K562 (cell line): ENCODE measurements around the gene CMSS1. TPM values are rescaled to one million over a fixed set of nuclear protein-coding genes. Genes with fewer than 3 reads are reported as not detected.

Experiments used
- ATAC-seq: fragments of 200-7000 bp; cut with Tn5 transposase; 3 replicates; pipeline ENCODE4 v1.9.1; 2020; ENCODE audit warnings: moderate library complexity
- BruUV-seq: library from RNA; stranded (reverse); fragments of 400-500 nt; replicated peaks from 2 replicates; lab custom pipeline; 2021; lab: Mats Ljungman, UMichigan
- CTCF ChIA-PET: fragments of 300-600 bp; formaldehyde crosslinking; extraction: SDS; loops from one replicate; lab custom pipeline; 2021; ENCODE audit warnings: low intra/inter-chr PET ratio; lab: Yijun Ruan, JAX
- POLR2A ChIA-PET: fragments of 300-600, 350-650 bp; sonication (Branson Sonifier 250); formaldehyde crosslinking; extraction: SDS; loops from one replicate; lab custom pipeline; 2021; ENCODE audit warnings: antibody characterized with exemption, inconsistent platforms; lab: Yijun Ruan, JAX
- DNase-seq, 4 experiments: peaks; one replicate each; pipeline versions ENCODE4 v3.0.0 to v3.0.0-alpha.2; 2011 to 2018; ENCODE audit warnings: low spot score in 3 of 4, mixed read lengths in 3 of 4; ENCODE audit errors: extremely low read depth in 1 of 4
- FAIRE-seq: peaks from 2 replicates; lab custom pipeline; 2011; peaks lifted over from hg19 to GRCh38; lab: Jason Lieb, UNC
- H2AFZ ChIP-seq: 2 replicates; pipeline ENCODE4 v1.6.0; 2011; ENCODE audit warnings: low read depth, low read length, control low read depth, inconsistent platforms
- H3K27ac ChIP-seq: fragments of 200-600 bp; 3 replicates; pipeline ENCODE4 v1.8.0; 2011; ENCODE audit warnings: low read depth, mild to moderate bottlenecking, control low read depth, inconsistent platforms, low read length, moderate library complexity, mixed read lengths; ENCODE audit errors: extremely low read depth
- H3K27me3 ChIP-seq, 2 experiments: fragments of 300-600 bp in 1 of 2; 2 replicates in 1 of 2; 3 replicates in 1 of 2; pipeline versions ENCODE4 v1.6.0 to v1.8.0; 2011; ENCODE audit warnings: inconsistent platforms in 2 of 2, low read length in 2 of 2, mild to moderate bottlenecking in 1 of 2, mixed read lengths in 1 of 2, moderate library complexity in 1 of 2; ENCODE audit not compliant: control insufficient read depth in 2 of 2, insufficient read depth in 2 of 2
- H3K36me3 ChIP-seq: fragments of 300-600 bp; 3 replicates; pipeline ENCODE4 v1.8.0; 2011; ENCODE audit warnings: mild to moderate bottlenecking, low read length, inconsistent platforms; ENCODE audit not compliant: control insufficient read depth, insufficient read depth
- H3K4me1 ChIP-seq, 2 experiments: fragments of 200-600 bp in 1 of 2; replicated peaks in 1 of 2; 2 replicates in 1 of 2; 3 replicates in 1 of 2; pipeline versions ENCODE4 v1.5.1 to v1.8.0; 2011; ENCODE audit warnings: inconsistent platforms in 2 of 2, low read length in 2 of 2, mild to moderate bottlenecking in 1 of 2, mixed read lengths in 1 of 2, moderate library complexity in 1 of 2; ENCODE audit not compliant: control insufficient read depth in 2 of 2, insufficient read depth in 2 of 2
- H3K4me2 ChIP-seq: 2 replicates; pipeline ENCODE4 v1.6.1; 2011; ENCODE audit warnings: low read length, control low read depth, inconsistent platforms, mixed read lengths; ENCODE audit not compliant: insufficient read depth
- H3K4me3 ChIP-seq: fragments of 200-600 bp; sonication (generic), shearing (Covaris generic); 2 replicates; pipeline ENCODE4 v1.5.1; 2016; ENCODE audit warnings: control low read depth, inconsistent platforms
- H3K79me2 ChIP-seq: fragments of 200-600 bp; 3 replicates; pipeline ENCODE4 v1.8.0; 2011; ENCODE audit warnings: low read length, inconsistent platforms; ENCODE audit not compliant: control insufficient read depth, insufficient read depth
- H3K9ac ChIP-seq, 2 experiments: 2 replicates each; pipeline versions ENCODE4 v1.6.0 to v1.6.1; 2011; ENCODE audit warnings: low read depth in 2 of 2, low read length in 2 of 2, control low read depth in 1 of 2, inconsistent platforms in 1 of 2, mild to moderate bottlenecking in 1 of 2, mixed read lengths in 1 of 2; ENCODE audit not compliant: insufficient read depth in 1 of 2
- H3K9me1 ChIP-seq: one replicate; pipeline ENCODE4 v1.6.0; 2011; ENCODE audit warnings: inconsistent platforms, mild to moderate bottlenecking, low read length, moderate library complexity; ENCODE audit not compliant: control insufficient read depth, insufficient read depth
- H3K9me3 ChIP-seq: replicated peaks from 2 replicates; pipeline ENCODE4 v1.5.1; 2011; ENCODE audit warnings: low read depth, low read length, inconsistent platforms; ENCODE audit not compliant: control insufficient read depth, insufficient read depth
- H4K20me1 ChIP-seq: replicated peaks from 2 replicates; pipeline ENCODE4 v1.6.1; 2011; ENCODE audit warnings: low read length, inconsistent platforms, mixed read lengths; ENCODE audit not compliant: control insufficient read depth, insufficient read depth
- CBX1 ChIP-seq: sonication (generic); IDR thresholded peaks from 2 replicates; pipeline ENCODE4 v1.6.1; 2016; ENCODE audit warnings: antibody characterized with exemption, low read depth, mild to moderate bottlenecking
- CBX2 ChIP-seq: fragments of 200-600 bp; sonication (generic); IDR thresholded peaks from one replicate; pipeline ENCODE4 v1.6.1; 2012; ENCODE audit warnings: mild to moderate bottlenecking, low read length, inconsistent platforms; ENCODE audit not compliant: insufficient read depth, poor library complexity, severe bottlenecking
- CREM ChIP-seq: IDR thresholded peaks from 2 replicates; pipeline ENCODE4 v1.6.1; 2014; ENCODE audit warnings: antibody characterized with exemption, low read depth
- JUND ChIP-seq, 2 experiments: IDR thresholded peaks; 2 replicates in 1 of 2; 3 replicates in 1 of 2; pipeline ENCODE4 v1.6.1; 2011; ENCODE audit warnings: borderline replicate concordance in 2 of 2, low read depth in 2 of 2, low read length in 2 of 2, improper control_type of control experiment in 1 of 2, missing biosample characterization in 1 of 2, missing genetic modification characterization in 1 of 2, missing genetic modification reagents in 1 of 2
- MYC ChIP-seq, 2 experiments: fragments of 250-450 bp in 1 of 2; sonication (Bioruptor Pico) in 1 of 2; IDR thresholded peaks; 2 replicates each; pipeline versions ENCODE4 v1.5.1 to v1.6.1; 2012 to 2021; ENCODE audit warnings: low read depth in 2 of 2, borderline replicate concordance in 1 of 2, improper control_type of control experiment in 1 of 2, low read length in 1 of 2, mild to moderate bottlenecking in 1 of 2, moderate library complexity in 1 of 2
- PHTF2 ChIP-seq: fragments of 250-450 bp; sonication (Bioruptor Pico); IDR thresholded peaks from 2 replicates; pipeline ENCODE4 v1.5.0; 2021; ENCODE audit warnings: mild to moderate bottlenecking
- PRMT5 ChIP-seq: sonication (generic); formaldehyde crosslinking; IDR thresholded peaks from 2 replicates; pipeline ENCODE4 v1.5.0; 2020; ENCODE audit warnings: missing genetic modification reagents
- TEAD2 ChIP-seq: fragments of 450-650 bp; IDR thresholded peaks from 2 replicates; pipeline ENCODE4 v1.6.1; 2016; ENCODE audit warnings: missing genetic modification characterization, control low read depth, missing compliant biosample characterization
- ZNF384 ChIP-seq: IDR thresholded peaks from 2 replicates; pipeline ENCODE4 v1.6.1; 2012; ENCODE audit warnings: low read depth, low read length, improper control_type of control experiment
- ZNF41 ChIP-seq: fragments of 250-450 bp; sonication (Bioruptor Pico); conservative IDR thresholded peaks from 2 replicates; pipeline ENCODE4 v1.4.0; 2020; ENCODE audit warnings: mild to moderate bottlenecking
- ZNF436 ChIP-seq: fragments of 250-450, 450-650 bp; sonication (Bioruptor Pico); formaldehyde crosslinking; IDR thresholded peaks from 2 replicates; pipeline ENCODE4 v1.7.0; 2020; ENCODE audit warnings: mild to moderate bottlenecking
- WGBS: fragments of 100-300 bp; shearing (Covaris generic); methylation state at CpG from one replicate; pipeline ENCODE4 v1.1.6; 2016; ENCODE audit warnings: low coverage, mixed read lengths; ENCODE audit not compliant: insufficient coverage; ENCODE audit errors: missing lambda C conversion rate; 5-methylcytosine and 5-hydroxymethylcytosine counted together
- in situ Hi-C: fragments of 300-500 bp; cut with MboI; formaldehyde crosslinking; loops from 4 replicates; pipeline ENCODE4 v1.15.0; 2018; ENCODE audit warnings: inconsistent platforms, mixed read lengths
- intact Hi-C: fragments of 100-400 bp; cut with micrococcal nuclease; formaldehyde crosslinking; loops from 2 replicates; pipeline ENCODE4 v1.14.2; 2022
- polyA plus RNA-seq, 8 experiments: library from polyadenylated mRNA; depleted of rRNA in 4 of 8; stranded (reverse) in 5 of 8; unstranded in 3 of 8; fragments of >200 nt; fragmentation: Nextera tagmentation in 2 of 8; fragmentation: Illumina TruSeq in 1 of 8; extraction: Ambion mirVana in 2 of 8; extraction: Trizol in 1 of 8; gene quantifications; 2 replicates each; pipeline versions ENCODE4 v1.2.1 to v1.2.3, GENCODE V29; 2011 to 2014; ENCODE audit warnings: inconsistent platforms in 1 of 8, missing spikeins in 1 of 8
- total RNA-seq, 7 experiments: library from RNA; depleted of rRNA in 6 of 7; stranded (reverse); fragments of >200 nt in 6 of 7; fragmentation: Illumina TruSeq in 2 of 7; extraction: Trizol in 2 of 7; gene quantifications; 2 replicates each; pipeline versions ENCODE4 v1.2.1 to v1.2.3, GENCODE V29; 2011 to 2021; ENCODE audit warnings: low replicate concordance in 1 of 7
- TF ChIP-seq, protein P1 (sequence below), 2 experiments: fragments of 450-650 bp; IDR thresholded peaks; 2 replicates each; pipeline ENCODE4 v1.6.1; 2016
- TF ChIP-seq, protein P2 (sequence below): fragments of 250-450 bp; sonication (Bioruptor Pico); IDR thresholded peaks from 2 replicates; pipeline ENCODE4 v1.8.0; 2022; ENCODE audit warnings: moderate library complexity, mild to moderate bottlenecking, inconsistent platforms
- TF ChIP-seq, protein P3 (sequence below): fragments of 450-650 bp; IDR thresholded peaks from 2 replicates; pipeline ENCODE4 v1.6.1; 2018; ENCODE audit not compliant: partially characterized antibody

Gene CMSS1
- total and polyA plus RNA-seq, 9 of the 15 experiments (the other 6 are each of a cell fraction or from before 2014, with no cell fraction given) = 46.9 to 109 (median 72.3) TPM

DNA sequence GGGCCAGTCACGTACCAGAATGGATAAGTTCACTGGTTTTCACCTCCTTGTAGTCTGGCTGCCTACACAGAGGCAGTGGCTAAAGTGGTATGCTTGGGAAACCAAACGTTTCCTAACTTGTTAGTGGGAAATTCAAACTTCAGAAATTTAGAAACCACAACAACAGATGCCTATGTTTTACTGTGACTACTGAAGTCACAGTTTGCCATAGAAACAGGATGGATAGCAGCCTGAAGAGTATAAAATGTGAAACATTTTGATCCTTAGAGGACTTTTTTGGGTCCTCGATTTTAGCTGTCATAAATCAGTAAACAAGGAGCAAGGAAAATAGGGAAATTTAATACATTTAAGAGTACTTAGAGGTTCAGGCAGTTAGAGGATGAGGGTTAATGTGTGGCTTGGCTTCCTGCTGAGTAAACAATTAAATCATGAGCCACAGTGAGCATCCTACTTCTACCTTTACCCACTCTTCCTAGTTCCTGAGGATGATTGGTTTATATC lies 48.6 kb downstream of the CMSS1 start:
- CTCF ChIA-PET = no interaction called here
- ATAC-seq (no peak), FAIRE-seq (no peak)
- WGBS = 47% methylated on average over 3 of the region's 3 CpGs
- no peak overlapping the region for H3K4me2 ChIP-seq
- TF ChIP-seq, protein P1, sequence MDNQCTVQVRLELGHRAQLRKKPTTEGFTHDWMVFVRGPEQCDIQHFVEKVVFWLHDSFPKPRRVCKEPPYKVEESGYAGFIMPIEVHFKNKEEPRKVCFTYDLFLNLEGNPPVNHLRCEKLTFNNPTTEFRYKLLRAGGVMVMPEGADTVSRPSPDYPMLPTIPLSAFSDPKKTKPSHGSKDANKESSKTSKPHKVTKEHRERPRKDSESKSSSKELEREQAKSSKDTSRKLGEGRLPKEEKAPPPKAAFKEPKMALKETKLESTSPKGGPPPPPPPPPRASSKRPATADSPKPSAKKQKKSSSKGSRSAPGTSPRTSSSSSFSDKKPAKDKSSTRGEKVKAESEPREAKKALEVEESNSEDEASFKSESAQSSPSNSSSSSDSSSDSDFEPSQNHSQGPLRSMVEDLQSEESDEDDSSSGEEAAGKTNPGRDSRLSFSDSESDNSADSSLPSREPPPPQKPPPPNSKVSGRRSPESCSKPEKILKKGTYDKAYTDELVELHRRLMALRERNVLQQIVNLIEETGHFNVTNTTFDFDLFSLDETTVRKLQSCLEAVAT (IDR thresholded peaks at IDR 0.05) = no peak
- TF ChIP-seq TEAD2 (no peak), CREM (no peak), ZNF436 (CRISPR knock-in tag) (no peak), JUND (IDR thresholded peaks at IDR 0.05; ENCODE audit: borderline replicate concordance, low read depth, low read length) (no peak), JUND (tag; IDR thresholded peaks at IDR 0.05; ENCODE audit: borderline replicate concordance, low read depth, low read length) (no peak), CBX2 (no peak), CBX1 (no peak), MYC (IDR thresholded peaks at IDR 0.05; ENCODE audit: low read depth, low read length) (no peak), MYC (CRISPR knock-in tag; IDR thresholded peaks at IDR 0.05; ENCODE audit: borderline replicate concordance, low read depth) (no peak), PHTF2 (CRISPR knock-in tag) (no peak), PRMT5 (CRISPR knock-in tag) (no peak), ZNF384 (no peak), ZNF41 (no peak)
- TF ChIP-seq, protein P2, sequence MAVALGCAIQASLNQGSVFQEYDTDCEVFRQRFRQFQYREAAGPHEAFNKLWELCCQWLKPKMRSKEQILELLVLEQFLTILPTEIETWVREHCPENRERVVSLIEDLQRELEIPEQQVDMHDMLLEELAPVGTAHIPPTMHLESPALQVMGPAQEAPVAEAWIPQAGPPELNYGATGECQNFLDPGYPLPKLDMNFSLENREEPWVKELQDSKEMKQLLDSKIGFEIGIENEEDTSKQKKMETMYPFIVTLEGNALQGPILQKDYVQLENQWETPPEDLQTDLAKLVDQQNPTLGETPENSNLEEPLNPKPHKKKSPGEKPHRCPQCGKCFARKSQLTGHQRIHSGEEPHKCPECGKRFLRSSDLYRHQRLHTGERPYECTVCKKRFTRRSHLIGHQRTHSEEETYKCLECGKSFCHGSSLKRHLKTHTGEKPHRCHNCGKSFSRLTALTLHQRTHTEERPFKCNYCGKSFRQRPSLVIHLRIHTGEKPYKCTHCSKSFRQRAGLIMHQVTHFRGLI (CRISPR knock-in tag) = no peak
- TF ChIP-seq, protein P3, sequence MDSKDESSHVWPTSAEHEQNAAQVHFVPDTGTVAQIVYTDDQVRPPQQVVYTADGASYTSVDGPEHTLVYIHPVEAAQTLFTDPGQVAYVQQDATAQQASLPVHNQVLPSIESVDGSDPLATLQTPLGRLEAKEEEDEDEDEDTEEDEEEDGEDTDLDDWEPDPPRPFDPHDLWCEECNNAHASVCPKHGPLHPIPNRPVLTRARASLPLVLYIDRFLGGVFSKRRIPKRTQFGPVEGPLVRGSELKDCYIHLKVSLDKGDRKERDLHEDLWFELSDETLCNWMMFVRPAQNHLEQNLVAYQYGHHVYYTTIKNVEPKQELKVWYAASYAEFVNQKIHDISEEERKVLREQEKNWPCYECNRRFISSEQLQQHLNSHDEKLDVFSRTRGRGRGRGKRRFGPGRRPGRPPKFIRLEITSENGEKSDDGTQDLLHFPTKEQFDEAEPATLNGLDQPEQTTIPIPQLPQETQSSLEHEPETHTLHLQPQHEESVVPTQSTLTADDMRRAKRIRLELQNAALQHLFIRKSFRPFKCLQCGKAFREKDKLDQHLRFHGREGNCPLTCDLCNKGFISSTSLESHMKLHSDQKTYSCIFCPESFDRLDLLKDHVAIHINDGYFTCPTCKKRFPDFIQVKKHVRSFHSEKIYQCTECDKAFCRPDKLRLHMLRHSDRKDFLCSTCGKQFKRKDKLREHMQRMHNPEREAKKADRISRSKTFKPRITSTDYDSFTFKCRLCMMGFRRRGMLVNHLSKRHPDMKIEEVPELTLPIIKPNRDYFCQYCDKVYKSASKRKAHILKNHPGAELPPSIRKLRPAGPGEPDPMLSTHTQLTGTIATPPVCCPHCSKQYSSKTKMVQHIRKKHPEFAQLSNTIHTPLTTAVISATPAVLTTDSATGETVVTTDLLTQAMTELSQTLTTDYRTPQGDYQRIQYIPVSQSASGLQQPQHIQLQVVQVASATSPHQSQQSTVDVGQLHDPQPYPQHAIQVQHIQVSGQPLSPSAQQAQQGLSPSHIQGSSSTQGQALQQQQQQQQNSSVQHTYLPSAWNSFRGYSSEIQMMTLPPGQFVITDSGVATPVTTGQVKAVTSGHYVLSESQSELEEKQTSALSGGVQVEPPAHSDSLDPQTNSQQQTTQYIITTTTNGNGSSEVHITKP = no peak
- TF ChIP-seq, all 486 proteins: peak for 0
- H3K79me2 ChIP-seq = peaks cover 21% of the 10 kb centered on the region; the same call in 2 of the 3 replicates
- H3K27ac ChIP-seq = no peak overlapping the region
- H3K9ac ChIP-seq = no peak overlapping the region
- in situ Hi-C loops (no loop called here), intact Hi-C loops (no loop called here)
- no peaks in the 10 kb centered on the region for H3K27me3 ChIP-seq
- POLR2A ChIA-PET = interaction anchor here (0.7 kb wide), 1 partner anchor 53 kb away, joined by 3 read pairs; no protein-coding TSS in a partner anchor
- H3K4me1 ChIP-seq = peaks cover 0 to 7% of the 10 kb centered on the region in 2 experiments; a peak in 2 of 5 replicates
- no peak for DNase-seq
- no peaks in the 10 kb centered on the region; the same call in 1 of the 2 replicates for H4K20me1 ChIP-seq
- no peak overlapping the region for H3K4me3 ChIP-seq
- H3K9me3 ChIP-seq = no peaks in the 10 kb centered on the region
- no peaks in the 10 kb centered on the region; the same call in 2 of the 3 replicates for H3K36me3 ChIP-seq
- BruUV-seq = no TSS peak
- no peaks in the 10 kb centered on the region for H3K9me1 ChIP-seq
- no peak overlapping the region for H2AFZ ChIP-seq
